Karpas-422 (cell line): ENCODE data around the gene SST. TPM values are rescaled to one million over a fixed set of nuclear protein-coding genes. Genes with fewer than 3 reads are reported as not detected.

Source experiments
- DNase-seq: peaks from one replicate; pipeline ENCODE4 v3.0.0-alpha.2; 2015
- H2AFZ ChIP-seq: fragments of 200-600 bp; sonication (generic); 2 replicates; pipeline ENCODE4 v1.6.1; 2014; ENCODE audit warnings: antibody characterized with exemption, low read length, mixed read lengths
- H3K27ac ChIP-seq: fragments of 200-600 bp; sonication (generic); 2 replicates; pipeline ENCODE4 v1.5.1; 2014; ENCODE audit warnings: mild to moderate bottlenecking, low read length, moderate library complexity
- H3K27me3 ChIP-seq: fragments of 200-600 bp; sonication (generic); 2 replicates; pipeline ENCODE4 v1.6.1; 2014; ENCODE audit warnings: low read length, mixed read lengths
- H3K36me3 ChIP-seq: fragments of 200-600 bp; sonication (generic); 2 replicates; pipeline ENCODE4 v1.6.1; 2014; ENCODE audit warnings: low read length, mixed read lengths; ENCODE audit not compliant: insufficient read depth
- H3K4me1 ChIP-seq: fragments of 200-600 bp; sonication (generic); 2 replicates; pipeline ENCODE4 v1.6.1; 2014; ENCODE audit warnings: mild to moderate bottlenecking, low read length, mixed read lengths
- H3K4me2 ChIP-seq: fragments of 200-600 bp; sonication (generic); 2 replicates; pipeline ENCODE4 v1.6.1; 2014; ENCODE audit warnings: low read length, low read depth, mild to moderate bottlenecking; ENCODE audit not compliant: poor library complexity, severe bottlenecking
- H3K4me3 ChIP-seq: fragments of 200-600 bp; sonication (generic); 2 replicates; pipeline ENCODE4 v1.5.1; 2014; ENCODE audit warnings: mild to moderate bottlenecking, antibody characterized with exemption, low read length, mixed read lengths
- H3K79me2 ChIP-seq: fragments of 200-600 bp; sonication (generic); 2 replicates; pipeline ENCODE4 v1.6.1; 2014; ENCODE audit warnings: mild to moderate bottlenecking, low read length, mixed read lengths
- H3K9ac ChIP-seq: fragments of 200-600 bp; sonication (generic); 2 replicates; pipeline ENCODE4 v1.6.0; 2014; ENCODE audit warnings: low read length
- H3K9me2 ChIP-seq: fragments of 200-600 bp; sonication (generic), shearing (Covaris generic); replicated peaks from 2 replicates; pipeline ENCODE4 v1.6.0; 2014; ENCODE audit warnings: mild to moderate bottlenecking, low read length, moderate library complexity; ENCODE audit not compliant: insufficient read depth
- H3K9me3 ChIP-seq: fragments of 300-700, 200-600 bp; sonication (generic); 2 replicates; pipeline ENCODE4 v1.6.1; 2014; ENCODE audit warnings: low read length, mixed read lengths
- H4K20me1 ChIP-seq: fragments of 200-600 bp; sonication (generic); 2 replicates; pipeline ENCODE4 v1.6.1; 2014; ENCODE audit warnings: mild to moderate bottlenecking, antibody characterized with exemption, low read length, low read depth; ENCODE audit not compliant: insufficient read depth
- total RNA-seq: library from RNA; depleted of rRNA; stranded (reverse); fragments of >200 nt; shearing (Covaris generic); gene quantifications from 2 replicates; pipeline ENCODE4 v1.2.3, GENCODE V29; 2014; ENCODE audit warnings: low replicate concordance; rRNA removed

The SST gene
- not detected in 2 replicates for total RNA-seq

DNA sequence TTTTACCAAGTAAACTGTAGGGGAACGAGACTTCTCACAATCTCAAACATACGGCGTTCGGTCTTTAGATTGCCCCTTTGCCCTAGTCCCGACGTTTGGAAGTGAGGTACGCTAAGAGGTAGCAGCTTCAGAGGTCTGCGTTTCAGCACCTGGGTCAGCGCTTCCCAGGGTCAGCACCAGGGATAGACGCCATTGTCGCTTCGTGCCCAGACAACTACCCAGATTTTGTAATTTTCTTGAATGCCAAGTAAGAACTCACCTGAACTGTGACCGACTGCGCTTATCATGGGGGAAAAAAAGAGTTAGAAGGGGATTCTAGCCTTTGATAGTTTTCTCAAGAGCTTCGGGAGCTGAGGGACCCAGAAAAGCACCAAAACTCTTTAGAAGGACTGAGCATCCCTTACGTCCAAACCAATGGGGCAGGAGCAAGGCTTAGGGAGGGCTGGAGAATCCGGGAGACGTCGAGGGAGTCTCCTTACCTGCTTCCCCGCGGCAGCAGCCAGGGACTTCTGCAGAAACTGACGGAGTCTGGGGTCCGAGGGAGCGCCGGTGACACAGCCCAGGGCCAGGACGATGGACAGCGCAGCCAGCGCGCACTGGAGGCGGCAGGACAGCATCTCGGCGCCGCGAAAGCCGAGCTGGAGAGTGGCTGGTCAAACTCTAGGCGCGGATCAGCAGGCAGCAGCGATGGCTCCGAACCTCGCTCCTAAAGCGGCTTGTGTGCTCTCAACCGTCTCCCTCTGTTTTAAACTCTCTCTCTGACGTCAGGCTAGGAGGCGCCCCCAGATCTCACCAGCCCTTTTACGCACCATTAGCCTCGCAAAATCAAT, at the start of gene SST:
SST (minus strand) TSS at position 720 of the 830 bp plus-strand sequence; CDS start at position 617, 103 bp downstream.
- H3K4me3 ChIP-seq, result no peak within 1 kb of the TSS

DNA sequence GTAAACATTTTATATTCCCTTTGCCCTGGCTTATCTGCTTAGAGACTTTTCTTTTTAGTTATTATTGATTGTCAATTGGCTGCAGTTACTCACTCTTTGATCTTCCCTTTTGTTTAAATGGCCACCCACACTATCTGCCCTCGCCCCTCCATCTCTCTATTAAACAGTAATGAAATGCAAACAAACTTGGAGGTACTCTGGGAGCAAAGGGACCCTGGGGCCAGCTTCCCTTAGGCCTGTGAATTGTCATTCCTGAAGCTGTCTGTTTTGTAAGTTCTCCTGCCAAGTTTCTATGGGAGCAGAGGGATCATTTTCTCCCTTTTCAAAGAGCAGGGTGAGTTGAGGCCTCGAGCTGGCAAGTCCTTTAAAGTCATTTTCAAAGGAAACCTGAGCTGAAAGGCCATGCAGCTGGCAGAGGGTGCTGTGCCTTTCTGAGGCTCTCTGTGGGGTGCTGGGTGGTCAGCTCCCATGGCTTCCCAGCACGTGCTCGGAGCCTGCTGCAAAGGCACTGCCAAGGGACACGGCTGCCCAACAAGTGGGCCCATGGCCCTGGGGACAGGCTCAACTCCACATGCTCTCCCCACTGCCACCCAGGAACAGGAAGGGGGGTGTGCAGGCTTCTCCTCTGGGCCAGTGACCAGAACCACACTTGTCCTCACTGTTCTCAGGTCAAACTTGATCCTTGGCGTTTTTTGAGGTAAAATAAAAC, 49.6 kb upstream of the SST start:
- Histone ChIP-seq H3K27ac (peak overlapping the region; percentile 50), H3K36me3 (peaks cover 37% of the 10 kb centered on the region), H3K79me2 (no peaks in the 10 kb centered on the region), H3K27me3 (no peaks in the 10 kb centered on the region), H2AFZ (no peak overlapping the region), H3K9me2 (no peaks in the 10 kb centered on the region), H3K9me3 (no peaks in the 10 kb centered on the region), H3K4me3 (no peak overlapping the region), H3K4me2 (no peak overlapping the region), H3K4me1 (peaks cover 8% of the 10 kb centered on the region), H3K9ac (no peak overlapping the region), H4K20me1 (peaks cover 24% of the 10 kb centered on the region)
- peak; percentile 82 for DNase-seq

More for the DNA sequence above, at the start of gene SST:
- Histone ChIP-seq H3K9ac (no peak within 1 kb of the TSS), H3K4me2 (no peak within 1 kb of the TSS), H3K79me2 (no peaks in the 10 kb centered on the region), H3K27ac (no peak within 1 kb of the TSS), H4K20me1 (no peaks in the 10 kb centered on the region), H3K27me3 (no peaks in the 10 kb centered on the region), H3K4me1 (peaks cover 11% of the 10 kb centered on the region), H3K9me3 (no peaks in the 10 kb centered on the region), H2AFZ (no peak within 1 kb of the TSS), H3K36me3 (no peaks in the 10 kb centered on the region), H3K9me2 (no peaks in the 10 kb centered on the region)
- peak; percentile 54 for DNase-seq

DNA sequence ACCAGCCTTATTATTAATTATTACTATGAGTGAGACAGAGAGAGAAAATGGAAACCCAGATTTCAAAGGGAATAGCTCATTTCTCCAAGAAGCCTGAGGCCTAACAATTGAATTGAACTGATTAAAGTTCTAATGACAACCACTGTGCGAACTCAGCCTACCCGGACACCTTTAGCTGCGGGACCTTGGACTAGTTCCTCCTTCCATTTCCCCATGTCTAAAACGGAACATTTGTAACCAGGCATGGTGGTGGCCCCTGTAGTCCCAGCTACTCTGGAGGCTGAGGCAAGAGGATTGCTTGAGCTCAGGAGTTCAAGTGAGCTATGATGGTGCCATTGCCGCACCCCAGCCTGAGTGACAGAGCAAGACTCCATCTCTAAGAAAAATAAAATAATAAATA, 48.6 kb upstream of the SST start:
- Histone ChIP-seq H3K36me3 (peaks cover 27% of the 10 kb centered on the region), H4K20me1 (peaks cover 22% of the 10 kb centered on the region), H3K27ac (no peak overlapping the region), H3K9ac (no peak overlapping the region), H3K9me3 (no peaks in the 10 kb centered on the region), H3K9me2 (no peaks in the 10 kb centered on the region), H3K4me1 (peaks cover 16% of the 10 kb centered on the region), H3K79me2 (no peaks in the 10 kb centered on the region), H3K4me2 (no peak overlapping the region), H3K4me3 (no peak overlapping the region), H2AFZ (no peak overlapping the region), H3K27me3 (no peaks in the 10 kb centered on the region)
- DNase-seq, result peak; percentile 77

DNA sequence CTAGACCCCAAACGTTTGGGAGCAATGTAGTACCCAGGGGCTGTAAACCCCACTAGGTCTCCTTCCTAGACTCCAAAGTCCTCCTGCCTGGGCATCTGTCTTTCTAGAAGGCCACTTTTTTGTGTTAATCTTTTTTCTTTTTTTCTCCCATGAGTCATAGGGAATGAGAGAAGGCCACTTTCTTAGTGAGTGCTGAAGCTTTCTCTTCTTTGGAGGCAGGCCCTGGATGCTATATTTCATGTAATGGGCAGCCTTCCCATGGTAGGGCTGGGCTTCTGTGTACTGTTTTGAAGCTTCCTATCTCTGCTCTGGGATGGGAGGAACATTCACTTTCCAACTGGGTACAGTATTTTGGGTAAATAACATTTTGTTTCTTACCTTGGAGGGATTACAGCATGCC, 47.4 kb upstream of the SST start:
- Histone ChIP-seq H4K20me1 (peaks cover 14% of the 10 kb centered on the region), H2AFZ (no peak overlapping the region), H3K4me3 (no peak overlapping the region), H3K79me2 (no peaks in the 10 kb centered on the region), H3K4me1 (peaks cover 19% of the 10 kb centered on the region), H3K27me3 (no peaks in the 10 kb centered on the region), H3K9me2 (no peaks in the 10 kb centered on the region), H3K9me3 (no peaks in the 10 kb centered on the region), H3K36me3 (peaks cover 15% of the 10 kb centered on the region), H3K27ac (no peak overlapping the region), H3K9ac (no peak overlapping the region), H3K4me2 (no peak overlapping the region)
- DNase-seq, result no peak

DNA sequence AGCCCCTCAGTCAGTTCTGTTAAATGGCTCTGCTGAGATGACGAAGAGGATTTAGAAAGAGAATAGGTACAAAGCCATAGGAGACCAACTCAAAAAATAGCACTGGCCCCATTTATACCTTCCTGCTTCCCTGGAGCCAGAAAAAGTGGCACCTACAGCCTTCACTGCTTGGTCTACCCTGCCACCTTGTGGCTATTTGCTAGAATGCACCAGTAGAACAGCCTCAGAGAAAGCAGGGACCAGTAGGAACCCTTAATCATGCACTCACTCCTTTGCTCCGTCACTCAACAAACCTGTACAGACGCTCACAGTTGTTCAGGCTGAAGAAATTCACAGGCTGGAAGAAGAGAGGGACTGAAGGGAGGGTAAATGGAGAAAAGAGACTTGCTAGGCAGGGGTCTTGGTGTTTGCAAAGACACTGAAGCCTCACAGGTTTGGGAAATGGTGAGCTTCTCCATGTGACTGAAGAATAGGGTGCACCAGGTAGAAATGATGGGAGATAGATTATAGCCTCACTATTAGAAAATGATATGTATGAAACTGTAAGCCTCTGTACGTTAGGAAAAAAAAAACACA, 44.3 kb upstream of the SST start:
- Histone ChIP-seq H3K79me2 (no peaks in the 10 kb centered on the region), H3K9me2 (no peaks in the 10 kb centered on the region), H3K27me3 (no peaks in the 10 kb centered on the region), H2AFZ (no peak overlapping the region), H3K27ac (no peak overlapping the region), H3K4me3 (no peak overlapping the region), H3K36me3 (no peaks in the 10 kb centered on the region), H3K9me3 (no peaks in the 10 kb centered on the region), H4K20me1 (no peaks in the 10 kb centered on the region), H3K4me1 (peaks cover 22% of the 10 kb centered on the region), H3K9ac (no peak overlapping the region), H3K4me2 (peak overlapping the region; percentile 16)
- DNase-seq, result peak; percentile 96

DNA sequence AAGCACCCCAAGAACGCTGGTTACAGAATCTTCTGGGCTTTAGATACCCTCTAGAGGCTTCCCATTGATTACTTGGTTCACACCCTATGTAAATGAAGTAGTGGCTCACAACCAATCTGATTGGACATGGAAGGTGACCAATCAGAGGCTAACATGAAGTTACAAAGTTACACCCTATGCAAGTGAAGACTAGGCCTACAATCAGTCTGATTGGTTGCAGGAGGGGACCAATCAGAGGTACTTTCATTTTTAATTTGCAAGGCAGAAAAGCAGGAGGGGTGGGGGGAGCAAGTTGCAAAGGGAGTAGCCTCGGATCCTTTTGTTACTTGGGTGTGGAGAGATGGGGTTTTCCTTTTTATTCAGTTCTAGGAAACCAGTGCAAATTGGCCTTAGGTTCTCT, 43.3 kb upstream of the SST start:
- Histone ChIP-seq H3K4me2 (peak overlapping the region; percentile 16), H3K27ac (no peak overlapping the region), H2AFZ (no peak overlapping the region), H3K27me3 (no peaks in the 10 kb centered on the region), H3K9me3 (no peaks in the 10 kb centered on the region), H3K9ac (no peak overlapping the region), H3K4me3 (peak overlapping the region; percentile 2; the same call in 1 of the 2 replicates), H3K9me2 (no peaks in the 10 kb centered on the region), H3K4me1 (peaks cover 32% of the 10 kb centered on the region), H4K20me1 (no peaks in the 10 kb centered on the region), H3K79me2 (no peaks in the 10 kb centered on the region), H3K36me3 (no peaks in the 10 kb centered on the region)
- DNase-seq, result peak; percentile 86

DNA sequence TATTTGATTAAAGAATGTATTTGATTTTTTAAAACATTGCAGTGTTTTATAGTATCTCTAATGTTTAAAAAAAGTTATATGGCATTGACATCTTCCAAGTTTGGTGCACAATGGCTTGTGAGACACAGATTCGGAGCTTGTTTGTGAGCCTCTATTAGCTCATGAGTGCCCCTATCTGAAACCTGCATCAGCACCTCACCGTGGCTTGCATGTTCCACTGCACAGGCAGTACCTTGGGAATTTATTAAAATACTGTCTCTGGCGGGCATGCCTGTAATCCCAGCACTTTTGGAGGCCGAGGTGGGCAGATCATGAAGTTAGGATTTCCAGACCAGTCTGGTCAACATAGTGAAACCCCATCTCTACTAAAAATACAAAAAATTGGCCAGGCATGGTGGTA, 39.0 kb upstream of the SST start:
- Histone ChIP-seq H3K79me2 (no peaks in the 10 kb centered on the region), H3K9me3 (no peaks in the 10 kb centered on the region), H3K4me2 (peak overlapping the region; percentile 44), H3K4me1 (peaks cover 37% of the 10 kb centered on the region), H3K9ac (no peak overlapping the region), H3K27me3 (no peaks in the 10 kb centered on the region), H3K4me3 (no peak overlapping the region), H4K20me1 (no peaks in the 10 kb centered on the region), H3K36me3 (no peaks in the 10 kb centered on the region), H2AFZ (no peak overlapping the region), H3K27ac (no peak overlapping the region), H3K9me2 (no peaks in the 10 kb centered on the region)
- DNase-seq, result peak; percentile 86

DNA sequence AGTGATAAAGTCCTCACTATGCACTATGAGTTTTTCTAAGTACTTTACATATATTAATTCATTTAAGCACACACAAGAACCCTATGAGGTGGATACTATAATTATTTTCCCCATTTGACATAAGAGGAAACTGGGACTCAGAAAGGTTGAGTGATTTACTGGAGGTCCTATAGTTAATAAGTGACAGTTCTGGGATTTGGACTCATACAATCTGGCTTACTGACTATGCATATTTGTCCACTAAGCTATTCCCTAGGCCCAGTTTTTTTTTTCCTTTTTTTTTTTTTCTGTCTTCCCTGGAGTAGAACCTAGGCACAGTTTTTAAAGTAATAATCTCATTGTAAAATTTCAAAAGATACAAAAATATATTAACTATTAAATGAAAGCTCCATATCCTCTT, 38.5 kb upstream of the SST start:
- no peaks in the 10 kb centered on the region for H3K36me3 ChIP-seq
- no peak overlapping the region for H3K9ac ChIP-seq
- H3K27me3 ChIP-seq, result no peaks in the 10 kb centered on the region
- H3K79me2 ChIP-seq, result no peaks in the 10 kb centered on the region
- no peaks in the 10 kb centered on the region for H3K9me2 ChIP-seq
- H3K4me1 ChIP-seq, result peaks cover 32% of the 10 kb centered on the region
- H3K4me2 ChIP-seq, result peak overlapping the region; percentile 44
- H4K20me1 ChIP-seq, result no peaks in the 10 kb centered on the region
- H3K9me3 ChIP-seq, result no peaks in the 10 kb centered on the region
- DNase-seq, result no peak
- H2AFZ ChIP-seq, result no peak overlapping the region
- H3K27ac ChIP-seq, result no peak overlapping the region
- no peak overlapping the region for H3K4me3 ChIP-seq
